Neutrophil (primary cell): ENCODE data around the gene CCL22.
"Not testable (repeated sequence)": the region's sequence is repeated elsewhere in the genome, so short reads cannot be mapped to it uniquely, and the experiment has no call there.

Experiments used
- H3K27ac ChIP-seq: fragments of 200-600 bp; sonication (generic); 2 replicates; pipeline ENCODE4 v1.5.1; 2016; ENCODE audit warnings: mild to moderate bottlenecking, moderate library complexity
- H3K27me3 ChIP-seq: fragments of 200-600 bp; sonication (generic); 2 replicates; pipeline ENCODE4 v1.6.0; 2016; ENCODE audit warnings: mild to moderate bottlenecking
- H3K36me3 ChIP-seq: fragments of 200-600 bp; sonication (generic); 2 replicates; pipeline ENCODE4 v1.5.1; 2017
- H3K4me1 ChIP-seq, 2 experiments: fragments of 200-600 bp in 1 of 2; sonication (generic) in 1 of 2; 1 replicate in 1 of 2; 2 replicates in 1 of 2; pipeline versions ENCODE4 v1.5.1 to v1.6.1; 2013 to 2016; ENCODE audit warnings: low read depth in 1 of 2, low read length in 1 of 2, mild to moderate bottlenecking in 1 of 2, moderate library complexity in 1 of 2; ENCODE audit not compliant: control insufficient read depth in 1 of 2, insufficient read depth in 1 of 2
- H3K4me3 ChIP-seq, 2 experiments: fragments of 200-600 bp in 1 of 2; sonication (generic) in 1 of 2; 1 replicate in 1 of 2; 2 replicates in 1 of 2; pipeline ENCODE4 v1.5.1; 2013 to 2016; ENCODE audit warnings: low read depth in 1 of 2, low read length in 1 of 2, mild to moderate bottlenecking in 1 of 2, moderate library complexity in 1 of 2
- H3K9me3 ChIP-seq: fragments of 200-600 bp; sonication (generic); 2 replicates; pipeline ENCODE4 v1.5.1; 2016
- CTCF ChIP-seq: fragments of 200-600 bp; sonication (generic); IDR thresholded peaks from 2 replicates; pipeline ENCODE4 v1.5.1; 2016; ENCODE audit warnings: antibody characterized with exemption

CCL22 gene

GRCh38 chr16:57341441-57342303 lies 16.9 kb upstream of the CCL22 start:
- H3K36me3 ChIP-seq: no peaks in the 10 kb centered on the region
- H3K27me3 ChIP-seq: peaks cover 16% of the 10 kb centered on the region
- H3K27ac ChIP-seq: no peak overlapping the region
- H3K4me1 ChIP-seq: peaks cover 11 to 15% of the 10 kb centered on the region in 2 experiments
- H3K9me3 ChIP-seq: no peaks in the 10 kb centered on the region
- TF ChIP-seq CTCF: no peak
- H3K4me3 ChIP-seq: no peak overlapping the region

DNA sequence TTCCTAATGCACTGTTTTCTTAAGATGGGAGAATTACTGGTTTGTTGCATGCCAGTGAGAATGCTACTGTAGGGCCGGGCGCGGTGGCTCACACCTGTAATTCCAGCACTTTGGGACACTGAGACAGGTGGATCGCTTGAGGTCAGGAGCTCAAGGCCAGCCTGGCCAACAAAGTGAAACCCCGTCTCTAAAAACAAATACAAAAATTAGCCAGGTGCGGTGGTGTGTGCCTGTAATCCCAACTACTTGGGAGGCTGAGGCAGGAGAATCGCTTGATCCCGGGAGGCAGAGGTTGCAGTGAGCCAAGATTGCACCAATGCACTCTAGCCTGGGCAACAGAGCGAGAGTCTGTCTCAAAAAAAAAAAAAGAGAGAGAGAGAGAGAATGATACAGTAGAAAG lies 16.0 kb upstream of the CCL22 start:
- not testable (repeated sequence) for H3K36me3 ChIP-seq, H3K9me3 ChIP-seq, H3K27ac ChIP-seq, H3K4me3 ChIP-seq
- Histone ChIP-seq H3K4me1 (peaks cover 11 to 15% of the 10 kb centered on the region in 2 experiments), H3K27me3 (peaks cover 21% of the 10 kb centered on the region)

GRCh38 chr16:57343221-57343620 lies 15.4 kb upstream of the CCL22 start:
- peaks cover 11 to 15% of the 10 kb centered on the region in 2 experiments for H3K4me1 ChIP-seq
- no peaks in the 10 kb centered on the region for H3K9me3 ChIP-seq
- no peak overlapping the region for H3K4me3 ChIP-seq
- peaks cover 28% of the 10 kb centered on the region for H3K27me3 ChIP-seq
- H3K36me3 ChIP-seq: no peaks in the 10 kb centered on the region
- no peak for TF ChIP-seq CTCF
- H3K27ac ChIP-seq: no peak overlapping the region

- Histone ChIP-seq H3K4me1 (peaks cover 11 to 15% of the 10 kb centered on the region in 2 experiments), H3K27me3 (peaks cover 36% of the 10 kb centered on the region)
- not testable (repeated sequence) for H3K4me3 ChIP-seq, H3K9me3 ChIP-seq, H3K27ac ChIP-seq, H3K36me3 ChIP-seq
Observed at GRCh38 chr16:57344094-57344493, 14.5 kb upstream of the CCL22 start.

DNA sequence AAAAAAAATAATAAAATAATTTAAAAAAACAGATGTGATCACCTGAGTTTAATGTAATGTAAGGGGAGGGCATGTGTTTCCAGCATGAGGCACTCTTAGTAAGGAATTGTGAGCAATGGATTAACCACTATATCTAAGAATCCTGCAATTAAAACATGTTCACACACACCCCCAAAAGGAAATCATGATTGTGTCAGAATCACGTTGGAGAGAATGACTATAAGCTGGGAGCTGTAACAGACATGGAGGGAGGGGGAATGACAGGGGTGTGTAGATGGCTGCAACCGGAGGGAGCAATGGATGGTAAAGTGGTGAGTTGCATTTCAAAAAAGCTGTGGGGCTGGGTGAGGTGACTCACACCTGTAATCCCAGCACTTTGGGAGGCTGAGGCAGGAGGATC lies 13.6 kb upstream of the CCL22 start:
- H3K27ac ChIP-seq: no peak overlapping the region
- peaks cover 46% of the 10 kb centered on the region for H3K27me3 ChIP-seq
- no peaks in the 10 kb centered on the region for H3K36me3 ChIP-seq
- H3K9me3 ChIP-seq: no peaks in the 10 kb centered on the region
- no peak overlapping the region for H3K4me3 ChIP-seq
- peaks cover 11 to 15% of the 10 kb centered on the region in 2 experiments for H3K4me1 ChIP-seq
- TF ChIP-seq CTCF: no peak

DNA sequence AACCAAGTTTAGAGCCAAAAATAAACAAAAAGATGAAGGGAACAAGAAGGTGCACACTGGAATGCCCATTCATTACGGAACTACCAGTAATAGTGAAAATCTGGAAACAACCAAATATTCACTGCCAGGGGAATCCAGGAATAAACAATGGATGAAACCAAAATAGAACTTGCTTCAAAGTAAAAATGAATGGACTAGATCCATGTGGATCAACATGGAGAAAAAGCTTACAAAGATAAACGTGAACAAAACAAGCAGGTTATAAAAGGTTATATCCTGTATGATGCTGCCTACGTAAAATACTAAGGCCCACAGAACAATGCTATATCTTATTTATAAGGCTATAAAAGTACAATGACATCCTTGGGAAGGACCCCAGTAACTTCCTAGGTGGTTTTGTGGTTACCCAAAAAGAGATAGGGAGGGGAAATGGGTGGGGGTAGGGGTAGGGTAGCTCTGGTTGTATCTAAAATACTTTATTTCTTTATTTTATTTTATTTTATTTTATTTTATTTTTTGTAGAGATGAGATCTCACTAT lies 12.8 kb upstream of the CCL22 start:
- Histone ChIP-seq H3K36me3 (no peaks in the 10 kb centered on the region), H3K27ac (no peak overlapping the region), H3K4me1 (peaks cover 8 to 13% of the 10 kb centered on the region in 2 experiments), H3K4me3 (no peak overlapping the region), H3K27me3 (peaks cover 47% of the 10 kb centered on the region), H3K9me3 (no peaks in the 10 kb centered on the region)
- TF ChIP-seq CTCF: no peak
